ENCODE results near the gene TSC22D3. TPM values are rescaled to one million over a fixed set of nuclear protein-coding genes. Genes with fewer than 3 reads are reported as not detected.
A peak's percentile ranks its signal among the peaks of the same experiment; 100 is the strongest.

Gene TSC22D3
- total RNA-seq, 1 experiment from 2014 or later, result 28.1 TPM

DNA sequence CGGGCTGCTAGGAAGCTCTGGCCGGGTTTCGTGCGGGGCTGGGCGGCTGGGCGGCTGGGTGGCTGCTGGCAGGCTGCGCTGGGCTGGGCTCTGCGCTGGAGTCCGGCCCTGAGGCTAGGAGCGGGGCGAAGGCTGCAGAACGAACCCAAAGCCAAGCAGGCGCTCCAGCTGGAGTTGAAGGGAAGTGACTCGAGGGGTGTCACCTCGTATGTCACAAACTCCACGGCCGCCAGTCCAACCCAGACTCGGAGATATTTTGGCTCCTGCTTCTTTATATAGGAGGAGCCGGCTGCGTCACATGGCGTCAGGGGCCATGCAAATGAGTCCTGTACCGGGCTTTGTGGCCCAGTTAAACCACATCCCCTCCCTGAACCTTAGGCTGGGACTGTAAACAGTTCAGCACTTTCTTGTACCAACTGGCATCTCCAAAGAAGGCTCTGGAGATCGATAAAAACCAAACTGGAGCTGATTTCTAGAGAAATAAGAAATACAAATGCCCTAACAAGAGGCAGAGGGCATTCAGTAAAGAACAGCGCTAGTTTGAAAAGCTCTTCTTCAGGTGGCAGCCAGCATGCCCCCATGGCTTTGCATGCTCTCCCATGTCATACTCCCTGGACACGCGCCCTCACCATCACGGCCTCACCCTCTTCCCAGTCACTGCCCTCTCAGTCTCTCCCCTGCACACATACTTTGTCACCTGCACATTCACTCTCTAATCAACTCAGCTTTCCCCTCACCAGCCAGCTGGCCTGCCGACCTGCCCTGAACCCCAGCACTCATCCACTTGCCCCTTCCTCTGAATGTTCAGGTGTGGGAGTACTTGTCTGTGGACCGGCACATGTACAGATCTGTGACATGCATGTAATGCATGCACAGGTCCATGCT lies 58.5 kb downstream of the TSC22D3 start:
- H3K4me3 ChIP-seq, result peak overlapping the region; percentile 66
- H3K4me1 ChIP-seq (replicated peaks), result peaks cover 16% of the 10 kb centered on the region
- H3K27me3 ChIP-seq (replicated peaks), result no peaks in the 10 kb centered on the region
- H3K9me3 ChIP-seq (replicated peaks), result no peaks in the 10 kb centered on the region
- peak overlapping the region; percentile 96 for H3K27ac ChIP-seq
- H3K36me3 ChIP-seq, result peaks cover 28% of the 10 kb centered on the region
- DNase-seq (ENCODE audit: low read depth in 1 of 2, low spot score in 2 of 2), result peak; percentile 81 to 83

- no peaks in the 10 kb centered on the region for H3K9me3 ChIP-seq (replicated peaks)
- peak overlapping the region; percentile 66 for H3K4me3 ChIP-seq
- peak overlapping the region; percentile 96 for H3K27ac ChIP-seq
- peaks cover 28% of the 10 kb centered on the region for H3K36me3 ChIP-seq
- no peaks in the 10 kb centered on the region for H3K27me3 ChIP-seq (replicated peaks)
- peak; percentile 32 to 38 for DNase-seq (ENCODE audit: low read depth in 1 of 2, low spot score in 2 of 2)
- H3K4me1 ChIP-seq (replicated peaks), result peaks cover 20% of the 10 kb centered on the region
Measured at GRCh38 chrX:107716118-107716684, 59.4 kb downstream of the TSC22D3 start.

- Histone ChIP-seq H3K4me3 (peak overlapping the region; percentile 66), H3K9me3 (replicated peaks) (no peaks in the 10 kb centered on the region), H3K27me3 (replicated peaks) (no peaks in the 10 kb centered on the region), H3K36me3 (peaks cover 28% of the 10 kb centered on the region), H3K4me1 (replicated peaks) (peaks cover 27% of the 10 kb centered on the region), H3K27ac (peak overlapping the region; percentile 96)
- DNase-seq (ENCODE audit: low read depth in 1 of 2, low spot score in 2 of 2), result no peak
Measured at GRCh38 chrX:107715331-107716117, 60.1 kb downstream of the TSC22D3 start.

GRCh38 chrX:107714206-107714891 lies 61.2 kb downstream of the TSC22D3 start:
- H3K4me3 ChIP-seq, result no peak overlapping the region

DNA sequence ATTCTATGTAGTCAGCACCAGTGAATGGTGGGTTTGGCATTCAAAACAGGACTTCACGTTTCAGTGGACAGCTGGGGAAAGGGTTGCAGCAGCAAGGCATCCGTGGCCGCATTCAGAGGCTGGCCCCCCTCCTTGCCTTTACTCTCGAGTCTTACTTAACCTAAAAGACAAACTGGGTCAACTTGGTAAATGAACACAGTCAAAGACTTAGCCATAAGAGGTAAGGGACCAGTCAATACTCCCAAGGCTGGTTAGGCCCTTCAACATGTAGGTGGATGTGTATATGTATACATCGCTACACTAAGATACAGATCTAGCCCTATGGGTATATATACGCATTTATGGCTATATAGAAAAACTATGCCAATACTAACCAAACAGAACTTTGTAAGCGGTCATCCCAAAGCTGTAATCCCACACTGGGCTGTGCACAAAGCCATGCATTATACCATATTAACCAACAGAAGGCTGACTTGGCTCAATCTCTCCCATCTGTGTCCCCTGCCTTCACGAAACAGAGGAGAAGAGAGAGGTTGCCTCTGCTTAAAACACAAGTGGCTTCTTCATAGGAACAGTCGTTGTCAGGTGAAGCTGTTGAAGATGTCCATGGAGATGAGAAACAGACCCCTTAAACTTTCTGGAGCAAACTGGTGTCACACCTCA lies 61.9 kb downstream of the TSC22D3 start:
- no peak overlapping the region for H3K27ac ChIP-seq
- no peaks in the 10 kb centered on the region for H3K27me3 ChIP-seq (replicated peaks)
- peaks cover 28% of the 10 kb centered on the region for H3K36me3 ChIP-seq
- H3K9me3 ChIP-seq (replicated peaks), result no peaks in the 10 kb centered on the region
- peaks cover 28% of the 10 kb centered on the region for H3K4me1 ChIP-seq (replicated peaks)
- no peak for DNase-seq (ENCODE audit: low read depth in 1 of 2, low spot score in 2 of 2)
- H3K4me3 ChIP-seq, result no peak overlapping the region

More at GRCh38 chrX:107714206-107714891, 61.2 kb downstream of the TSC22D3 start:
- Histone ChIP-seq H3K4me1 (replicated peaks) (peaks cover 28% of the 10 kb centered on the region), H3K27me3 (replicated peaks) (no peaks in the 10 kb centered on the region), H3K36me3 (peaks cover 28% of the 10 kb centered on the region), H3K9me3 (replicated peaks) (no peaks in the 10 kb centered on the region), H3K27ac (no peak overlapping the region)
- no peak for DNase-seq (ENCODE audit: low read depth in 1 of 2, low spot score in 2 of 2)

DNA sequence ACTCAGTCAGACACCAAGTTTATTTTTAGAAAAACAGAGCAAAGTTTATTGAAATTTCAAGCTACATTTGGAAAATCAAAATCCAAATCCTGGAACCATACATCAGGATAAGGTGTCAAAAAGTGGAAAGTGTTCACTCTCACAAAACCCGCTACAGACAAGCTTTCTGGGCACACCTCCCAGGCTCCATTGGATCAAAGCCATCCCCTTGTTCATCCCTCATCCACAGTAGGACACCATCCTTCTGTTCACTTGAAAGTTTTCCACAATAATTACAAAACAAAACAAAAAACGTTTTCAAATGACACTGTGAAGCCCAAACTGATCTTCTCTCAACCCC lies 62.4 kb downstream of the TSC22D3 start:
- no peak overlapping the region for H3K4me3 ChIP-seq
- no peaks in the 10 kb centered on the region for H3K9me3 ChIP-seq (replicated peaks)
- no peak for DNase-seq (ENCODE audit: low read depth in 1 of 2, low spot score in 2 of 2)
- H3K36me3 ChIP-seq, result peaks cover 28% of the 10 kb centered on the region
- no peaks in the 10 kb centered on the region for H3K27me3 ChIP-seq (replicated peaks)
- peaks cover 28% of the 10 kb centered on the region for H3K4me1 ChIP-seq (replicated peaks)
- no peak overlapping the region for H3K27ac ChIP-seq

DNA sequence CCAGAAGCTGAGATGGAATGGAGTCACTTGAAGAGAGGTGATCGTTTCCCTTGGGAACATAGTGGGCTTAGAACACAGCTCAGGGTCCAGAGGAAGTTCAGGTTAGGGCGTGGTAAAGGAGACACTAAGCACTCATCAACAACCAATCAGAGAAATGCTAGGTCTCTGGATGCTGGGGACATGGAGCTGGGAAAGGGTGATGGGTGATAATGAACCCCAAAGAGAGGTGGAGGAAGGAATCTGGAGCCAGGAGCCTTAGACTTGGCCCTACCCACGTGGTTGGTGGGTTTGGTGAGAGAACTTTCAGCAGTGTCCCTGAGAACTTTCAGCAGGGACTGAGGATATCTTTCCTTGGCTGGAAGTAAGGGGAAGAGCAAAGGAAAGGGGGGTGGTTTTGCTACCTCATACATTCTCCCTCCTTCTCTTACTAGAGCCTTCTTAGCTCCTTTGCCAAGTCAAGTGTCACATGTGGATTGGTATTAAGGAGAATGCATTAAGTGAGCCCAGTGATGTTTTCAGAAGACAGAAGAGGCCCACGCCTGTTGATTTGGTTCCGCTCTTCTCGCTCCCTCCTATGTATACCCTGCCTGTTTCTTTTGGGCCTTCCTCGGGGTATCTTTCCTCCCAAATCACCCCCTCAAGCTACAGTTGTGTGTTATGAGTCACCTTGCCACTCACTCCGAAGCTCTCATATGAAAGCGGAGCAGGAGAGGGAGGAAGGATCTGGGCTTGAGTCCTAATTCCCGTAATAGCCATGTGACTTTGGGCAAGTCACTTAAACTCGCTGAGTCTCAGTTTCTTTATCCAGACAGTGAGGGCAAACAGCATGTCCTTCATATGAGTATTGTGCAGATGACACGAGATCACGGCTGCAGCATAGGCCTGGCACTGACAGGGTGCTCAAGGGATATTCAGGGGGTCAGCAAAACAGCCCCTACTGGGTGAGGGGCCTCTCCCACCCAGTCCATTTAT lies 63.1 kb downstream of the TSC22D3 start:
- Histone ChIP-seq H3K27ac (no peak overlapping the region), H3K36me3 (peaks cover 28% of the 10 kb centered on the region), H3K9me3 (replicated peaks) (no peaks in the 10 kb centered on the region), H3K4me1 (replicated peaks) (peaks cover 23% of the 10 kb centered on the region), H3K4me3 (no peak overlapping the region), H3K27me3 (replicated peaks) (no peaks in the 10 kb centered on the region)
- no peak for DNase-seq (ENCODE audit: low read depth in 1 of 2, low spot score in 2 of 2)

DNA sequence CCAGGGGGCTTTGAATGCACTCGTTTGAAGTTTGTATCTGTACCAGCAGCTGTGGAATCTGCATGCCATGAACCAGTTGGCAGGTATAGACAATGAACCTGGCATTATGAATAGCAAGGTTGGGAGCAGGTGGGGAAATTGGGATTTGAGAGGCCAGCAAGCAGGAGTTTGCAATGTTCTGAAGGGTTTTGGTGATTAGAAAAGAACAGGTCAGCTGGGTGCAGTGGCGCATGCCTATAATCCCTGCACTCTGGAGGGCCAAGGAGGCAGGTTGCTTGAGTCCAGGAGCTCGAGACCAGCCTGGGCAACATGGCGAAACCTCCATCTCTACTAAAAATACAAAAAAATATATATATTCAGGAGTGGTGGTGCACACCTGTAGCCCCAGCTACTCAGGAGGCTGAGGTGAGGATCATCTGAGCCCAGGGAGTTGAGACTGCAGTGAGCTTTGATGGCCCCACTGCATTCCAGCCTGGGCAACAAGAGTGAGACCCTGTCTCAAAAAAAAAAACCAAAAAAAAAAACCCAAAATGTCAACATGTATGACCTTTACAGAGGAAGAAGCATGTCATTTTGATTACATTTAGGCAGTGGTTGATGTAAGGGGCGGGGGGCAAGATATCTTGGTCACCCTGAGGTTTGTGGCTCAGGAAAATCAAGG lies 63.9 kb downstream of the TSC22D3 start:
- H3K9me3 ChIP-seq (replicated peaks), result no peaks in the 10 kb centered on the region
- H3K4me1 ChIP-seq (replicated peaks), result peaks cover 17% of the 10 kb centered on the region
- H3K27me3 ChIP-seq (replicated peaks), result no peaks in the 10 kb centered on the region
- peaks cover 27% of the 10 kb centered on the region for H3K36me3 ChIP-seq
- DNase-seq (ENCODE audit: low read depth in 1 of 2, low spot score in 2 of 2), result no peak
- peak overlapping the region; percentile 92 for H3K27ac ChIP-seq
- H3K4me3 ChIP-seq, result no peak overlapping the region

- Histone ChIP-seq H3K27ac (peak overlapping the region; percentile 92), H3K27me3 (replicated peaks) (no peaks in the 10 kb centered on the region), H3K4me1 (replicated peaks) (peaks cover 17% of the 10 kb centered on the region), H3K36me3 (peaks cover 21% of the 10 kb centered on the region), H3K9me3 (replicated peaks) (no peaks in the 10 kb centered on the region), H3K4me3 (no peak overlapping the region)
- DNase-seq (ENCODE audit: low read depth in 1 of 2, low spot score in 2 of 2), result peak; percentile 72 to 82
Measured at GRCh38 chrX:107710617-107711391, 64.8 kb downstream of the TSC22D3 start.

GRCh38 chrX:107709266-107709806 lies 66.3 kb downstream of the TSC22D3 start:
- no peak for DNase-seq (ENCODE audit: low read depth in 1 of 2, low spot score in 2 of 2)
- Histone ChIP-seq H3K27ac (no peak overlapping the region), H3K4me3 (no peak overlapping the region), H3K9me3 (replicated peaks) (no peaks in the 10 kb centered on the region), H3K27me3 (replicated peaks) (no peaks in the 10 kb centered on the region), H3K36me3 (peaks cover 10% of the 10 kb centered on the region), H3K4me1 (replicated peaks) (peaks cover 11% of the 10 kb centered on the region)

DNA sequence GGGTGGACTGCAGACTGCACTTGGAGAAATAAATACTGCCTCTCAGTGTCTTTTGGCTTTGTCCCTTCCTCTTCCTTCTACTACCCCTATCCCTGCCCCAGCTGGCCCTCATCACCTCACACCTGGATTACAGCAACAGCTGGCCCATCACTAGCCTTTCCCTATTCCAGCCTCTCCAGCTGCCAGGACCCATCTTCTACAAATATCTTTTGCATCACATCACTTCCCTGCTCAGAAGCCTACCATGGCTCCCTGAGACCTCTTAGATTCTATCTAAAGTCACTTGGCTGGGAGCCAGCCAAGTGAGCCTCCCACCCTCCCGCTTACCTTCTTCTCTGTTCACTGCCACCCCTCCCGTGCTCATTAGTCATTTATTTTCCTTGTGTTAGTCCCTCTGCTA lies 66.8 kb downstream of the TSC22D3 start:
- Histone ChIP-seq H3K27ac (no peak overlapping the region), H3K4me3 (no peak overlapping the region), H3K27me3 (replicated peaks) (no peaks in the 10 kb centered on the region), H3K4me1 (replicated peaks) (peaks cover 11% of the 10 kb centered on the region), H3K36me3 (peaks cover 4% of the 10 kb centered on the region), H3K9me3 (replicated peaks) (no peaks in the 10 kb centered on the region)
- DNase-seq (ENCODE audit: low read depth in 1 of 2, low spot score in 2 of 2), result no peak

All from SJSA1 (cell line).